DOHH2 (cell line): ENCODE results near the gene C2orf76.

ENCODE experiments used
- CTCF ChIP-seq: fragments of 200-600 bp; sonication (generic); IDR thresholded peaks from one replicate; pipeline ENCODE4 v1.5.1; 2014; ENCODE audit warnings: antibody characterized with exemption, mild to moderate bottlenecking, low read depth, low read length; ENCODE audit not compliant: poor library complexity, severe bottlenecking
- EZH2phosphoT487 ChIP-seq: fragments of 200-600 bp; sonication (generic); IDR thresholded peaks from 2 replicates; pipeline ENCODE4 v1.6.1; 2017; ENCODE audit warnings: borderline replicate concordance, mild to moderate bottlenecking, antibody characterized with exemption, low read length, moderate library complexity, mixed read lengths

- TF ChIP-seq EZH2phosphoT487: no peak
- no peak for TF ChIP-seq CTCF
Measured at GRCh38 chr2:119405151-119405550, 38.5 kb upstream of the C2orf76 start.
